Fibroblast of the conjunctiva (primary cell): ENCODE measurements around the gene ATP5PF.
A peak's percentile ranks its signal among the peaks of the same experiment; 100 is the strongest.
"Not testable (repeated sequence)": the region's sequence is repeated elsewhere in the genome, so short reads cannot be mapped to it uniquely, and the experiment has no call there.

Experiments used
- DNase-seq: peaks from one replicate; pipeline ENCODE4 v3.0.0-alpha.2; 2010; ENCODE audit warnings: low read depth

The ATP5PF gene

DNA sequence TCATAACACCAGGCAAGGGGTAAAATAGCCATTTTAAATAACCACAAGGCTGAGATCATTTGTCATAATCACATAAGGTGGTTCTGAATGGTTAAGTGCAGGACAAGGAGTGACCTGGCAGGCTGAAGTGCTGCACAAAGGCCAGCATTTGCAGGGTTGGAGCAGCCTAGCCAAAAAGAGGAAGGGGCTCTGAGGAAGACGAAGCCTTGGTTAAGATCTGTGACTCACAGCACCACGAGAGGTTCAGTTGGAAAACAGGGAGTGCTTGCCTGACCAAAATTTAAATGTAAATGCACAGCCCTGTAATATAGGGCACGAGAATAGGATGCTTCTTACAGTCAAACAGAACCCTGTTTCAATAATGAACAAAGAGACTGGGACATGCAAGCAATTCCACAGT, 12.1 kb downstream of the ATP5PF start:
- DNase-seq, result no peak

DNA sequence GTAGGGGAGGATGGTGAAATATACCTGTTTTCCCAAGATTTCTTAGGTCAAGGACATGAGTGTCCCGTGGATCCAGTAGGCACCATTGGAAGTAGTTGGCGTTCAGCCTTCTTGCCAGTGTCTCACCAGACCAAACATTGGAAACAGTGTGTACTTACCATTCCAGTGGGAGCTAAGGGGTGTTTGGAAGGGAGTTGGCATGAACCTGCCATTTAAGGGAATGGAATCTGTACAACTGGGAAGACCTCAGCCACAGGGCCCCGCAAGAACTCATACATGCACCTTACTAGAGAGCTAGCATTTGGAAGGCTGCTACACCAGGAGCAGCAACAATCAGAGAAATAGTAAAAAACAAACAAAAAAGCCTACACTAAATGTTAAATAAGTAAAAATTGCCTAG, 12.7 kb downstream of the ATP5PF start:
- DNase-seq, result no peak

- peak; percentile 29 for DNase-seq
Measured at GRCh38 chr21:25717491-25718147, 17.1 kb downstream of the ATP5PF start.

DNA sequence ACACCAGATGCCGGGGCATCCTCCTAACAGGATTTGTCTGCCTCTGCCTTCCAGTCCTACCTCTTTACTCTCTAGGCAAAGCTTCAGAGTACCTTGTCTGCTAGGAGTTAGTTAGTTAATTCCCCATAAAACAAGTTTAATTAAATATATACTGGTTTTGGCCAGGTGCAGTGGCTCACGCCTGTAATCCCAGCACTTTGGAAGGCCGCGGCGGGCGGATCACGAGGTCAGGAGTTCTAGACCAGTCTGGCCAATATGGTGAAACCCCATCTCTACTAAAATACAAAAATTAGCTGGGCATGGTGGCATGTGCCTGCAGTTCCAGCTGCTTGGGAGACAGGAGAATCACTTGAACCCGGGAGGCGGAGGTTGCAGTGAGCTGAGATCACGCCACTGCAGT, 20.6 kb downstream of the ATP5PF start:
- not testable (repeated sequence) for DNase-seq

DNA sequence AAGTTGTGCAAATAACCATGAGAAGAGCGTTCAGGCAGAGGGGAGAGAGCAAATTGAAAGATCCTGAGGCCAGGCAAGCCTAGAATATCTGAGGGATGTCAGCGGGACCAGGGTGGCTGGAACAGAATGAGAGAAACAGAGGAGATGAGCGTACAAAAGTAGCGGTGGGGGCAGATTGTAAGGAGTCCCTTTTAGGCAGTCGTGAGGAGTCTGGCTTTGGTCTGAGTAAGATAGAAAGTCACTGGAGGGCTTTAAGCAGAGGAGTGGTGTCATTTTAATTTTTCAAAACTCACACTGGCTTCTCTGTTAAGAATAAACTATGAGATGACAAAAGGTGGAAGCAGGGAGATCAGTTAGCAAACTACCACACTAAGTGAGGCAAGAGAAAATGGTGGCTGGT, 24.2 kb downstream of the ATP5PF start:
- no peak for DNase-seq

GRCh38 chr21:25709684-25710265, 24.9 kb downstream of the ATP5PF start:
- DNase-seq, result no peak

DNA sequence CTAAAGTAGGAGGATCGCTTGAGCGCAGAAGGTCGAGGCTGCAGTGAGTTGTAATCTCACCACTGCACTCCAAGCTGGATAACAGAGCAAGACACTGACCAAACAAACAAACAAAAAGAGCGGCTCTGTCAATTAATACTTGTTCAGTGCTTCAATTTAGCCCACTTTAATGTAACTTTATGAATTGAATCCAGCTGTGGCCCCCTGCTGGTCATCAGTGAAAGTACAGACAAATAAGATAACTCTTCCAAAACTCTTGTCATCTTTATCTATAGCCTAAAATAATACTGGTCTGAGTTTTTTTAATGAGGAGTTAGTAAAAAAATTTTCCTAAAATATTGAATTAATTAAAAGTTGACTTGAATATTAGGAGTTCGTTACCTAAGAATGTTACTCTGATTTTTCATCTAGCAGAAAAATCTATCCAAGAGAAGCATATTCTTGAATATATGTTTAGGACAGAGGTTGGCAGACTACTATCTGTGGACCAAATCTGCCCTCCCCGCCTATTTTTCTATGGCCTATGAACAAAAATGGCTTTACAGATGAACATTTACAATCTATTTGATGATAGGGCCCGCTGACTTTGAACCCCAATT, 26.1 kb downstream of the ATP5PF start:
- peak; percentile 31 for DNase-seq

DNA sequence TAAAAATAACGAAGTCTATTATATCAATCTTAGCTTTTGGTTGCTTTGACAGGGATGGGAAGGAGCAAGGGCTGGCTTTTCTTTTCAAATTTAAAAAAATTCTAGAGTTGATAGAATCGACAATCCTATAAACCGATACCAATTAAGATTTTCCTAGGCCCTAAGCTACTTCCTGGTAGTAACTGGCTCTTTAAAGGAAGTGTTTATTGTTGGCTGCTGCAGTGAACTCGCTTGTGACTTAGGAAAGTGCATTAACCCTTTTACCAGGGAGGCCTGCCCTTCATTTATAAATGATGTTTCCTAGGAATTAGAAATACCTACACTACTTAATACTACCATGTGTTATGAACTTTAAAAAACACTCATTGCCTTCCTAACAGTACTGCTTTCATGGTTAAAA, 33.2 kb downstream of the ATP5PF start:
- DNase-seq, result no peak

DNA sequence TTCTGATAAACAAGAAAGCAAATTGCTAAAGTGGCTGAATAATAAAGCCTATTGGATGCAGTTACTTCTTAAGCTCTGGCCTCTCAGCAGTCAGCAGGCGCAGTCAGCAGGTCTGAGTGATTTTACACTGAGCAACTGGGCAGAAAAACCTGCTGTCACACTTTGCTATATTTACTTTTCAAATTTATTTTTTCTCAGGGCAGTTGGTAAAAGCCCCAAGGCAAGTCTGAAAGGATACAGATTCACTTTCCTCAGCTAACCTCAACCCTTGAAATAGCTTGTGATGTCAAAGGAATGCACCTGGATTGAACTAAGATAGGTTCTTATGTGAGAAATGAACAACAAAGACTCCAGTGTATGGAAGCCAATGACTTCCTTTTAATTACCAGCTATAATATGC, 34.0 kb downstream of the ATP5PF start:
- DNase-seq, result no peak

DNA sequence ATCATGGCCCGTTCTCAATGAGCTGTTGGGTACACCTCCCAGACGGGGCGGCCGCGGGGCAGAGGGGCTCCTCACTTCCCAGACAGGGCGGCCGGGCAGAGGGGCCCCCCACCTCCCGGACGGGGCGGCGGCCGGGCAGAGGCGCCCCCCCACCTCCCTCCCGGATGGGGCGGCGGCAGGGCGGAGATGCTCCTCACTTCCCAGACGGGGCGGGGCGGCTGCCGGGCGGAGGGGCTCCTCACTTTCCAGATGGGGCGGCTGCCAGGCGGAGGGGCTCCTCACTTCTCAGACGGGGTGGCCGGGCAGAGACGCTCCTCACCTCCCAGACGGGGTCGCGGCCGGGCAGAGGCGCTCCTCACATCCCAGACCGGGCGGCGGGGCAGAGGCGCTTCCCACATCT, 39.2 kb downstream of the ATP5PF start:
- not testable (repeated sequence) for DNase-seq

DNA sequence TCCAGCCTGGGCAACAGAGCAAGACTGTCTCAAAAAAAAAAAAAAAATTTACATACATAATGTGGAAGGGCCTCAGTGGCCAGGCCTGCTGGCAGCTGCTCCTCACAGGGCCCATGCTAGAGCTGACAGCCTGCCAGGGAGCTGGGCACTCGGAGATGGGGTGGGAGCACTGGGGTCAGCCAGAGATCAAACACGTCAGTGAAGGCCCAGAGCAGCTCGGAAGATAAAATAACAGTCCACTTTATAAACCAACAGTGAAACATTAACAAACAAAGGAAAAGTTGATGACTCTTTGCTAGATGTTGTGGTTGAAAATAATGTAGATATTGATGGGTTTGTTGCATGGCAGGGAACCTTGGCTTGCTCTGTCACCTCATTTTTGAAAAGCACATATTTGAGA, 42.7 kb downstream of the ATP5PF start:
- no peak for DNase-seq

DNA sequence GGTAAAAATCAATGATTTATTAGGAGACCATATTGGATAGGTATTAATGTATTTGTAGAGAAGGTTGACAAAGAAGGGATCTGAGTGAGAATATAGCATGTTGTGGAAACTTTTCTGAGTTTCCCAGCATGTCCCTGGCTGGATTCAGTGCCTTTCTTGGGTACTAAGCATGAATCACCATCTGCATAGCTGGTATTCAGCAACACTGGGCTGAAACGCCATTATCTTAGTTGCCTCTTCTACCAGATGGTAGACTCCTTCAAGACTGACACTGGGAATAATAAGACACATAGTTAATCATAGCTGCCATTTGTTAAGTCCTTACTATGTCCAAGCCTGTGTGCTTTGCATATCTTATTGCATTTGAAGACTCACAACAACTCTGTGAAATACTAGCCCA, 45.5 kb downstream of the ATP5PF start:
- no peak for DNase-seq

GRCh38 chr21:25688275-25689155, 46.2 kb downstream of the ATP5PF start:
- no peak for DNase-seq

GRCh38 chr21:25687787-25688186, 46.9 kb downstream of the ATP5PF start:
- DNase-seq, result no peak

- DNase-seq, result no peak
Measured at GRCh38 chr21:25682382-25682781, 52.3 kb downstream of the ATP5PF start.

- DNase-seq, result no peak
Measured at GRCh38 chr21:25676451-25676850, 58.3 kb downstream of the ATP5PF start.
